ENCODE data around the gene ATE1. TPM values are rescaled to one million over a fixed set of nuclear protein-coding genes. Genes with fewer than 3 reads are reported as not detected.
A peak's percentile ranks its signal among the peaks of the same experiment; 100 is the strongest.
"Not testable (repeated sequence)": the region's sequence is repeated elsewhere in the genome, so short reads cannot be mapped to it uniquely, and the experiment has no call there.

The ATE1 gene
- total RNA-seq, 1 donor from 2014 or later, result 6.9 TPM

DNA sequence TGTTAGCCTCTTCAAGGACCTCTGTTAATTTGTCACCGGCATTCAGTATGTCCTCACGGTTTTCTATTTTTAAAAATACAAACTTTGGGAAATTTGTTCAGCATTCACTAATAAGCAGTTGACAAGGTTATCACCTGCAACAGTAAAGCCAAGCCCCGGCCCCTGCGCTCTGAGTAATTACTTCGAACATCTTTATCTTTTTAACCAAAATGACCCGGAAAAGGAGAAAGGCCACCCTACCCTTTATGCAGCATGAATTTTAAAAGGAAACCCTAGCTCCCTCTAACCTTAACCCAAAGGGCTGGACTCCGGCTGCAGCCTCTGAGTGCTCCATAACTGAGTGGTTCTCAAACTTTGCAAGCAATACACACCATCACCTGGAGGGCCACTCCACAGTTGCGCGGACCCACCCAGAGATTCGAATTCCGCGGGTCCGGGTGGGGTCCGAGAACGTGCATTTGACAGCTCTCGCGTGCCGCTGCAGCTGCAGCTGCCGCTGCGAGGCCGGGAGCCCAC is 46.2 kb upstream of the ATE1 start:
- DNase-seq (ENCODE audit: low spot score in 2 of 2), result no peak
- H3K36me3 ChIP-seq, result peaks cover 0 to 20% of the 10 kb centered on the region in 2 donors
- intact Hi-C loops (cut with DNase I), result loop anchor here (1.0 to 10.0 kb wide), 4 partner anchors 20 to 241 kb away; partner anchors contain the start of gene ATE1
- peak overlapping the region; percentile 93 to 96 for H3K27ac ChIP-seq
- peaks cover 0 to 16% of the 10 kb centered on the region in 2 donors for H3K4me1 ChIP-seq
- no peaks in the 10 kb centered on the region for H3K27me3 ChIP-seq
- H3K4me3 ChIP-seq, result peak overlapping the region; percentile 80 to 95
- H3K9me3 ChIP-seq, result no peaks in the 10 kb centered on the region
- no peak for TF ChIP-seq CTCF (IDR thresholded peaks at IDR 0.05)

DNA sequence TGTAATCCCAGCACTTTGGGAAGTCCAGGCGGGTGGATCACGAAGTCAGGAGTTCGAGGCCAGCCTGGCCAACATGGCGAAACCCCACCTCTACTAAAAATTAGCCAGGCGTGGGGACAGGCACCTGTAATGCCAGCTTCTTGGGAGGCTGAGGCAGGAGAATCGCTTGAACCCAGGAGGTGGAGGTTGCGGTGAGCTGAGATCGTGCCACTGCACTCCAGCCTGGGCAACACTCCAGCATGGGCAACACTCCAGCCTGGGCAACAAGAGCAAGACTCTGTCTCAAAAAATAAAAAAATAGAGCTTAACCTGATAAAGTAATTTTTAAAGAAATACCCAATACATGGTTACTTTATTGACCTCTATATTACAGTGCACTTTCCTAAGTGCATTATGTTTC is 41.3 kb upstream of the ATE1 start:
- peaks cover 0 to 11% of the 10 kb centered on the region in 2 donors for H3K4me1 ChIP-seq
- H3K27me3 ChIP-seq; H3K4me3 ChIP-seq; DNase-seq (ENCODE audit: low spot score in 2 of 2); H3K27ac ChIP-seq; intact Hi-C loops (cut with DNase I); H3K9me3 ChIP-seq: not testable (repeated sequence)
- peaks cover 31 to 67% of the 10 kb centered on the region in 2 donors for H3K36me3 ChIP-seq

DNA sequence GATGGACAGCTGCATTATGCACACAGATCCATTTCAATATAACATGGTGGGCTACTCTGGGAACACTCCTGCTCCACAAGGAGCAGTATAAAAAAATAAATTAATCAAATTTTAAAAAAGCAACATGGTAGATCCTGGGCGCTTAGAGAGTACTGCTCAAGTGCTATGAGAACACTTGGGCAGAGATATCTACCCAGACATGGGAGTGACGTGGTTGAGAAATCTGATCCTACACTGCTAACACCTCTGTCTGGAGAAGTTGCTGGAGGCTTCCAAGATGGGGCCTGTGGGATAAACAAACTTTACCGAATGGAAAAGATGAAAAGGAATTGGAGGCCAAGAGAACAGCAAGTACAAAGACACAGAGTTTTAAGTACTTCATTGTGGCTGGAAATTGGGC is 38.2 kb upstream of the ATE1 start:
- Histone ChIP-seq H3K36me3 (peaks cover 31 to 66% of the 10 kb centered on the region in 2 donors), H3K27ac (no peak overlapping the region), H3K4me3 (no peak overlapping the region), H3K9me3 (no peaks in the 10 kb centered on the region), H3K27me3 (no peaks in the 10 kb centered on the region), H3K4me1 (no peaks in the 10 kb centered on the region)
- TF ChIP-seq CTCF (IDR thresholded peaks at IDR 0.05), result no peak
- DNase-seq (ENCODE audit: low spot score in 2 of 2), result no peak
- intact Hi-C loops (cut with DNase I), result no loop called here

- Histone ChIP-seq H3K36me3 (peaks cover 33 to 56% of the 10 kb centered on the region in 2 donors), H3K27me3 (no peaks in the 10 kb centered on the region), H3K4me3 (no peak overlapping the region), H3K4me1 (no peaks in the 10 kb centered on the region), H3K9me3 (no peaks in the 10 kb centered on the region), H3K27ac (no peak overlapping the region)
- TF ChIP-seq CTCF (IDR thresholded peaks at IDR 0.05), result no peak
- no peak for DNase-seq (ENCODE audit: low spot score in 2 of 2)
- intact Hi-C loops (cut with DNase I), result no loop called here
These were observed 33.6 kb upstream of the ATE1 start for GRCh38 chr10:121961456-121961855.

DNA sequence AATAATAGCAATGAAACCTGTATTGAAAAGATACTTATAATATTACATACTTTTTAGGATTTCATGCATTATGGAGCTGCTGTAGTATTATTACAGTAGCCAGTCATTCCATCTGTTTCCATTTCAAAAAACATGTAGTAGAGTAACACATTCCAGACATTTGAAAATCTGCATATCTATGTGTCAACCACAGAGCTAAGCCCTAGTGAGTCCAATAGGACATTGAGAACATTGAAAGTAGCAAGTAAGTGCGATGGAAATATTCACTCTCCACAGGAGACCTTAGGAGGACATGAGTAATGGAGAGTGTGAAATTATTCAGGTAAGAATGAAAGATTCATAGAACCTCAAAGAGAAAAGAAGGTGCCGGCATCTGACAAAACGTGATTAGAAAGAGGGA is 31.8 kb upstream of the ATE1 start:
- Histone ChIP-seq H3K27ac (no peak overlapping the region), H3K9me3 (no peaks in the 10 kb centered on the region), H3K36me3 (peaks cover 25 to 41% of the 10 kb centered on the region in 2 donors), H3K27me3 (no peaks in the 10 kb centered on the region), H3K4me1 (no peaks in the 10 kb centered on the region), H3K4me3 (no peak overlapping the region)
- intact Hi-C loops (cut with DNase I), result no loop called here
- TF ChIP-seq CTCF (IDR thresholded peaks at IDR 0.05), result no peak
- no peak for DNase-seq (ENCODE audit: low spot score in 2 of 2)

DNA sequence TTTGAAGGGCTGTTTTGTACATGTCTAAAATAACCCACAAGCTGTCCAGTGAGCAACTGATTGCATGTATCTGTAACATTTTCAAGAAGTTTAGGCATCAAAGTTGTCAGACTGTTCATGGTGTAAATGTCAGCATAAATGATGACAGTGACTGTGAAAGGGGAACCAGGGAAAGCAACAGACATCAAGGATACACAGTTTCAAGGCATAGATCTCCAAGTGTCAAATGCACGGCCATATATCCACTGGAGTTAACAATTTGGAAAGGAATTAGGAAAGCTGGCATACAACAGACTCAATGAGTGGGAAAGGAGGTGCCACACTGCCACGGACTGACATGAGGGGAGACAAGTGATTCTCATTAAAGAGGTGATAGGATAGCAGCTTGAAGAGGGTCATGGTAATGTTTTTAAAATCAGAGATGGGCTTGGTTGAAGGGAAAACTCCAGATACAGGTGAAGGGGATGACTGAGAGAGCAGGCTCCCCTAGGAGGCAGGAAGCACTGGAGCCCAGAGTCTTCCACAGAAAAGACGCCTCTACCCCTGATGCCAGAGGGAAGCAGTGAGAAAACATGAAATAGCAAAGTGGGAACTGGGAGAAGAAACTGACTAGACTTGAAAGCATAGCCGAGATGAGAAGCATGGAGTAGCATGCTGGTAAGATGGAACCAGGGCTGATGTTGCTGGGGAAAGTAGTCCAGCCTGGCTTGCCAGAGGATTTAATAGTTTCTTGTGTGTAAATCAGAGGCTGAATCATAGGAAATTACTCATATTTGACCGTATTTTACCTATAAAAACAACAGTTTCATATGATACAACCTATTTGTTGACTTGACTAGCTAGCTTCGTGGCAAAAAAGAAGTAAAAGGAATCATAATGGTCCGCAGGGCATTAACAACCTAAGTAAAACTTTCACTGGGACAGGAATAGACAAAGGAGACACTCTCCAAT is 28.6 kb upstream of the ATE1 start:
- Histone ChIP-seq H3K9me3 (no peaks in the 10 kb centered on the region), H3K4me3 (no peak overlapping the region), H3K36me3 (peaks cover 19 to 41% of the 10 kb centered on the region in 2 donors), H3K27ac (no peak overlapping the region), H3K4me1 (no peaks in the 10 kb centered on the region), H3K27me3 (no peaks in the 10 kb centered on the region)
- intact Hi-C loops (cut with DNase I), result no loop called here
- no peak for TF ChIP-seq CTCF (IDR thresholded peaks at IDR 0.05)
- no peak for DNase-seq (ENCODE audit: low spot score in 2 of 2)

Measured in ascending aorta (tissue), 2 donors.